Right lobe of liver (tissue), 6 donors: ENCODE results near the gene HSD17B8. TPM values are rescaled to one million over a fixed set of nuclear protein-coding genes. Genes with fewer than 3 reads are reported as not detected.

ENCODE experiments used
- ATAC-seq, 4 donors: fragments of 200-7000 bp; cut with Tn5 transposase; one replicate each; pipeline ENCODE4 v1.9.1; 2020; ENCODE audit warnings: mild to moderate bottlenecking in 4 of 4, moderate library complexity in 4 of 4
- DNase-seq, 3 donors: peaks; one replicate each; pipeline ENCODE4 v3.0.0-alpha.2; 2020
- H3K27ac ChIP-seq, 3 donors: fragments of 200-600 bp; one replicate each; pipeline ENCODE4 v1.8.0; 2022
- H3K27me3 ChIP-seq, 2 donors: fragments of 200-600 bp; one replicate each; pipeline ENCODE4 v1.8.0; 2022
- H3K36me3 ChIP-seq, 4 donors: fragments of 200-600 bp; sonication (generic) in 1 of 4; one replicate each; pipeline versions ENCODE4 v1.5.1 to v1.8.0; 2017 to 2022; ENCODE audit warnings: control low read depth in 1 of 4
- H3K4me1 ChIP-seq, 4 donors: fragments of 200-600 bp; sonication (generic) in 1 of 4; one replicate each; pipeline versions ENCODE4 v1.5.1 to v1.8.0; 2017 to 2022; ENCODE audit warnings: control low read depth in 1 of 4
- H3K4me3 ChIP-seq, 3 donors: fragments of 200-600 bp; one replicate each; pipeline ENCODE4 v1.8.0; 2022
- H3K9me3 ChIP-seq, 4 donors: fragments of 200-600 bp; sonication (generic) in 1 of 4; one replicate each; pipeline versions ENCODE4 v1.5.1 to v1.8.0; 2017 to 2022; ENCODE audit warnings: control low read depth in 1 of 4
- POLR2A ChIP-seq: fragments of 450-650 bp; IDR thresholded peaks from one replicate; pipeline ENCODE4 v1.6.1; 2017; ENCODE audit warnings: antibody characterized with exemption, mild to moderate bottlenecking
- WGBS: methylation state at CpG from one replicate; pipeline ENCODE4 v1.1.6; 2018; ENCODE audit warnings: low coverage, low lambda C conversion rate; ENCODE audit not compliant: insufficient coverage; ENCODE audit errors: missing lambda C conversion rate; 5-methylcytosine and 5-hydroxymethylcytosine counted together
- intact Hi-C, 2 donors: fragments of 100-400 bp; cut with DNase I; formaldehyde crosslinking; loops; one replicate each; pipeline versions ENCODE4 v1.11.2 to v1.14.1; 2022
- total RNA-seq, 6 experiments: library from RNA; depleted of rRNA in 2 of 6; stranded (reverse); fragments of >200 nt in 2 of 6; fragmentation: NEBNext Ultra II Directional in 3 of 6; extraction: Animal tissue kit (Norgen Biotek cat#: 25700) in 3 of 6; gene quantifications; one replicate each; pipeline versions ENCODE4 v1.1.0 to v1.2.4, GENCODE V29; 2016 to 2023
- TF ChIP-seq, protein P1 (sequence below), 4 donors: fragments of 200-600 bp in 3 of 4; fragments of 450-650 bp in 1 of 4; IDR thresholded peaks; one replicate each; pipeline versions ENCODE4 v1.5.1 to v1.8.0; 2016 to 2022; ENCODE audit warnings: antibody characterized with exemption in 4 of 4, mild to moderate bottlenecking in 2 of 4
- donor health status: DM: no; HTN: yes; CAD: no.
- donor health status: DM: no; HTN: no; CAD: no.
- donor health status: DM: no; HTN: no; CAD: no.
- donor health status: DM: no; HTN: yes; CAD: no.
- donor health status: DM: no; HTN: yes; CAD: no.

HSD17B8 gene
- total RNA-seq, 6 experiments from 2014 or later, result 14.3 to 39.8 (median 33.8) TPM

DNA sequence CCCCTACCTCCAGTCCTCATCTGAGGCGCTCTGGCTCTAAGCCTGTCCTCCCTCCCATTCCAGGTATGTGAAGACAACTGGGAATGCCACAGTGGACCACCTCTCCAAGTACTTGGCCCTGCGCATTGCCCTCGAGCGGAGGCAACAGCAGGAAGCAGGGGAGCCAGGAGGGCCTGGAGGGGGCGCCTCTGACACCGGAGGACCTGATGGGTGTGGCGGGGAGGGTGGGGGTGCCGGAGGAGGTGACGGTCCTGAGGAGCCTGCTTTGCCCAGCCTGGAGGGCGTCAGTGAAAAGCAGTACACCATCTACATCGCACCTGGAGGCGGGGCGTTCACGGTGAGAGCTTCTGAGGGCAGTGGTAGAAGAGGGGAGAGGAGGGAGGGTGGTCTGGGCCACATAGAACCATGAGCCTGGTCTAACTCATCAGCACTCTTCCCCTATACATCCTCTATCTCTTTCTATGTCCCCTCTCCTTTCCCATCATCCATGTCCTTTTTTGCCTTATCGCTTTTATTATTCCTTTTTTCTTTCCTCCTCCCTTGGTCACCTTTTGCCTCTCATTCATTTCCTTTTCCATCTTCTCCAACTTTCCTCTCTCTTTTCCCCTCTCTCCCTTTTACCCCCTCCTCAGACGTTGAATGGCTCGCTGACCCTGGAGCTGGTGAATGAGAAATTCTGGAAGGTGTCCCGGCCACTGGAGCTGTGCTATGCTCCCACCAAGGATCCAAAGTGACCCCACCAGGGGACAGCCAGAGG lies 7.4 kb downstream of the HSD17B8 start:
- Histone ChIP-seq H3K9me3 (no peaks in the 10 kb centered on the region), H3K4me1 (peaks cover 0 to 16% (median 0%) of the 10 kb centered on the region in 4 donors), H3K27ac (no peak overlapping the region), H3K36me3 (peaks cover 0 to 14% (median 5%) of the 10 kb centered on the region in 4 donors), H3K27me3 (no peaks in the 10 kb centered on the region), H3K4me3 (no peak overlapping the region)
- ATAC-seq (no peak), DNase-seq (peak in 2 of 3 donors; percentile 12 to 24)
- TF ChIP-seq, protein P1, sequence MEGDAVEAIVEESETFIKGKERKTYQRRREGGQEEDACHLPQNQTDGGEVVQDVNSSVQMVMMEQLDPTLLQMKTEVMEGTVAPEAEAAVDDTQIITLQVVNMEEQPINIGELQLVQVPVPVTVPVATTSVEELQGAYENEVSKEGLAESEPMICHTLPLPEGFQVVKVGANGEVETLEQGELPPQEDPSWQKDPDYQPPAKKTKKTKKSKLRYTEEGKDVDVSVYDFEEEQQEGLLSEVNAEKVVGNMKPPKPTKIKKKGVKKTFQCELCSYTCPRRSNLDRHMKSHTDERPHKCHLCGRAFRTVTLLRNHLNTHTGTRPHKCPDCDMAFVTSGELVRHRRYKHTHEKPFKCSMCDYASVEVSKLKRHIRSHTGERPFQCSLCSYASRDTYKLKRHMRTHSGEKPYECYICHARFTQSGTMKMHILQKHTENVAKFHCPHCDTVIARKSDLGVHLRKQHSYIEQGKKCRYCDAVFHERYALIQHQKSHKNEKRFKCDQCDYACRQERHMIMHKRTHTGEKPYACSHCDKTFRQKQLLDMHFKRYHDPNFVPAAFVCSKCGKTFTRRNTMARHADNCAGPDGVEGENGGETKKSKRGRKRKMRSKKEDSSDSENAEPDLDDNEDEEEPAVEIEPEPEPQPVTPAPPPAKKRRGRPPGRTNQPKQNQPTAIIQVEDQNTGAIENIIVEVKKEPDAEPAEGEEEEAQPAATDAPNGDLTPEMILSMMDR (IDR thresholded peaks at IDR 0.05), result no peak
- TF ChIP-seq POLR2A, result no peak
- WGBS, result 89% methylated on average over 10 of the region's 18 CpGs
- intact Hi-C loops, result no loop called here

GRCh38 chr6:33212857-33213165 lies 8.4 kb downstream of the HSD17B8 start:
- WGBS, result 2% methylated on average over 6 of the region's 6 CpGs
- Histone ChIP-seq H3K27me3 (no peaks in the 10 kb centered on the region), H3K36me3 (peaks cover 0 to 14% (median 5%) of the 10 kb centered on the region in 4 donors), H3K4me3 (peak overlapping the region in 2 of 3 donors; percentile 20 to 32), H3K4me1 (peaks cover 0 to 16% (median 0%) of the 10 kb centered on the region in 4 donors), H3K27ac (no peak overlapping the region), H3K9me3 (no peaks in the 10 kb centered on the region)
- no peak for ATAC-seq
- no peak for DNase-seq
- TF ChIP-seq, protein P1 (IDR thresholded peaks at IDR 0.05), result no peak
- no peak for TF ChIP-seq POLR2A
- intact Hi-C loops, result no loop called here

- Histone ChIP-seq H3K27me3 (no peaks in the 10 kb centered on the region), H3K9me3 (no peaks in the 10 kb centered on the region), H3K4me1 (peaks cover 0 to 16% (median 0%) of the 10 kb centered on the region in 4 donors), H3K36me3 (peaks cover 0 to 14% (median 5%) of the 10 kb centered on the region in 4 donors), H3K4me3 (peak overlapping the region; percentile 5 to 32 (median 20)), H3K27ac (no peak overlapping the region)
- DNase-seq (peak in 2 of 3 donors; percentile 32 to 43), ATAC-seq (peak; percentile 8 to 47 (median 36))
- 2% methylated on average over 28 of the region's 43 CpGs for WGBS
- peak; percentile 40 for TF ChIP-seq POLR2A
- TF ChIP-seq, protein P1 (IDR thresholded peaks at IDR 0.05), result no peak
- intact Hi-C loops, result no loop called here
Observed at GRCh38 chr6:33213166-33213988, 8.9 kb downstream of the HSD17B8 start.

DNA sequence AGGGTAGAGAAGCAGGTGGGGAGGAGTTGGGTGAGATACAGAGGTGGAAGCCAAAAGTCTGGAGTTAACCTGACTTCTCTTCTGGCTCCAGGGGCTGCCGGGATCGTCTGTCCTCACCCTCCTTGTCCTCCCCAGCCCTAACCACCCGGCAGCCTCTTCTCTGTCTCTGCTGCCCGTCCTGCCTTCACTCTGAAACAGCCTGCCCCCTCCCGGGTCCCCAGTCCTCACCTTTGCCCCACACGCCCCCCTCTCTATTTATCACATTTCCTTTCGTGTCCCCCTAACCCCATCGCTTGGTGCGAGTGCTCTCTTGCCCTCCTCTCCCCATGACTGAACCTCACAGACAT lies 9.5 kb downstream of the HSD17B8 start:
- Histone ChIP-seq H3K4me3 (no peak overlapping the region), H3K4me1 (peaks cover 0 to 13% (median 0%) of the 10 kb centered on the region in 4 donors), H3K27me3 (no peaks in the 10 kb centered on the region), H3K36me3 (peaks cover 0 to 14% (median 5%) of the 10 kb centered on the region in 4 donors), H3K27ac (no peak overlapping the region), H3K9me3 (no peaks in the 10 kb centered on the region)
- no peak for TF ChIP-seq POLR2A
- TF ChIP-seq, protein P1 (IDR thresholded peaks at IDR 0.05), result no peak
- 21% methylated on average over 6 of the region's 9 CpGs for WGBS
- ATAC-seq (peak in 1 of 4 donors; percentile 5), DNase-seq (no peak)
- intact Hi-C loops, result no loop called here
